Measurements from ENCODE around the gene MPHOSPH9.
A peak's percentile ranks its signal among the peaks of the same experiment; 100 is the strongest.
"Not testable (repeated sequence)": the region's sequence is repeated elsewhere in the genome, so short reads cannot be mapped to it uniquely, and the experiment has no call there.

MPHOSPH9 gene

DNA sequence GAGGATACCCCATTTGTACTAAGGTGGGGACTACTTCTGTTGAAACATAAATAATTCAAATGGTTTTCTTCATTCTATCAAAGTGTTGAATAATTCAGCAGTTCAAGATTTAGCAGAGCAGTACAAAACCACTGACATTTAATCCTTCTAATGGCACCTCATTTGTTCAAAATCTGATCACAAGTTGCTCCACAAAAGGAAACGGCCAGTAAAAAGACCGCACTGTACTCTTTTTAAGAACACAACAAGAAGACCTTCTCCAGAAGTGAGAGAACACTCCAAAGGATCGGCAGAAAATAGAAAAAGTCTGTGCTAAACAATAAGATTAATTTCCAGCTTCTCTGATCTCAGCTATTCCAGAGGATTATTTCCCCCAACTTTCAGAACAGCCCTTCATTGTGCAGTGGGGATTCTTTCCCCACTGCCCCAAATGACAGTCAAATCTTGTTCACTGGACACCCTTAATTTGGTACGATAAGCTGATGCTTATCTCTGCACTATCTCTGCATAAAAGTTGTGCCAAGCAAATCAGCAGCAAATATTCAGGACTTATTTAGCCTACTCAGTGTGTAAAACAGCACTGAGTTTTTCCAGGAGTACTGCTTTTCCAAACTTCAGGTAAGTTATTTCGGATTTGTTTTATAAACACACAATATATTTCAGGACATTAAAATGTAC is 5.2 kb downstream of the MPHOSPH9 start:
- no peak for DNase-seq

DNA sequence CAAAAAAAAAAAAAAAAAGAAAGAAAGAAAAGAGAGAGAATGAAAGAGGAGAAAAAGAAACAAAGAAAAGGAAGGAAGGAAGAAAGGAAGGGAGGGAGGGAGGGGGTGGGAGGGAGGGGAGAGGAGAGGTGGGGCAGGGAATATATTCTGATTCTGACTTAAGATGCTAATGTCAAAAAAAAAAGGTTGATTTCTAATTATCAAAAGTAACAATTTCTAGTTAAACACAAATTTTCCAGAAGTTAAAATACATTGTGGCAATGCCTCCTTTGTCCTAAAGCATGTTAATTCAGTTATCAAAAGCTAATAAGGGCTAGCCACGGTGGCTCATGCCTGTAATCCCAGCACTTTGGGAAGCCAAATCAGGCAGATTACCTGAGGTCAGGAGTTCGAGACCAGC is 7.5 kb downstream of the MPHOSPH9 start:
- DNase-seq: no peak

DNA sequence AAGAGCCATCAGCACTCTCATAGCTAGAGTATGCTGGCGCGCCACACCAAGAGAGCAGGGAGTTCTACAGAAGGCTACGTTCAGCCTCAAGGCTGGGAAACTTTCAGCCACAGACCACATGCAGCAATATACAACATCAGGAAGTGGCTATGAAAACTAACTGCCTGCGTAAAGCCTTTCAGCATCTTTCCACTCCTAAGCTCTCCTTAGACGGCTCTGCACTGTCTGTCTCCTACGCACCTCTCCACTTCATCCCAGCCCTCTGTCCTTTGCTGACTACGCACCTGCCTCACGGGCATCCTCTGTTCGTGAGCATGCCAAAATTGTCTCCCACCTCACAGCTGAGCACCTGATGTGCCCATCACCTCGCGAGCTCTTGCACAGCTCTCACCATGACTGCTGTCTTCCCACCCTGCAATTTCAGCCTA is 9.7 kb downstream of the MPHOSPH9 start:
- DNase-seq: peak; percentile 24

DNA sequence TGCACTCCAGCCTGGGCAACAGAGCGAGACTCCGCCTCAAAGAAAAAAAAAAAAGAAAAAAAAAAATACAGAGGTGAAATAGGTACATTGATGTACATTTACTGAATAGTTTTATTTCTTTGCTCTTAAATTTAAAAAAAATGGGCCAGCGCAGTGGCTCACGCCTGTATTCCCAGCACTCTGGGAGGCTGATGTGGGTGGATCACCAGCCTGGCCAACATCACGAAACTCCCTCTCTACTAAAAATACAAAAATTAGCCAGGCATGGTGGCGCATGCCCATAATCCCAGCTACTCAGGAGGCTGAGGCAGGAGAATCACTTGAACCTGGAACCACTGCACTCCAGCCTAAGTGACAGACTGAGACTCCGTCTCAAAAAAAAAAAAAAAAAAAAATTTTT is 25.1 kb downstream of the MPHOSPH9 start:
- DNase-seq: not testable (repeated sequence)

DNA sequence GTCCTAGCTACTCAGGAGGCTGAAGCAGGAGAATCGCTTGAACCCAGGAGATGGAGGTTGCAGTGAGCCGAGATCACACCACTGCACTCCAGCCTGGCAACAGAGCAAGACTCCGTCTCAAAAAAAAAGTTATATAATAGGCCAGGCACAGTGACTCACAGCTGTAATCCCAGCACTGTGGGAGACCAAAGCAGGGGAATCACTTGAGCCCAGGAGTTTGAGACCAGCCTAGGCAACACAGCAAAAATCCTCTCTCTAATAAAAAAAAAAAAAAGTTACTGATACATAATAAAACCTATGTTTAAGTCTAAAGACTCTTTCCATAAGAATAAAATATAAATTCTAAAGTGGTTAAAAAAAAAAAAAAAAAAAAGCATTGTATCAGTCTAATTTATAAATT is 26.1 kb downstream of the MPHOSPH9 start:
- DNase-seq: not testable (repeated sequence)

DNA sequence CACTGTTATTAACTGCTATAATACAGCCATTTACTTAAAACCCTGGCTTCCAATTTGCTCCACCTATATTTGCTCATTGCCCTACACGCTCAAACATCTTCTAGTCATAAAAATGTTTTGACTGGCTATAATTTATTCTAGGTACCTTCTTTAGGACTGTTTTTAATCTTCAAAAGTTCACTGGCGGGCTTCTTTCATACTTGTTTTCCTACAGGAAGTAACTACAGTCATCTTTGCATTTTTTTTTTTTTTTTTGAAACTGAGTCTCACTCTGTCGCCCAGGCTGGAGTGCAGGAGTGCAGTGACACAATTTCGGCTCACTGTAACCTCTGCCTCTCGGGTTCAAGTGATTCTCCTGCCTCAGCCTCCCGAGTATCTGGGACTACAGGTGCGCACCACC is 32.5 kb downstream of the MPHOSPH9 start:
- DNase-seq: no peak

DNA sequence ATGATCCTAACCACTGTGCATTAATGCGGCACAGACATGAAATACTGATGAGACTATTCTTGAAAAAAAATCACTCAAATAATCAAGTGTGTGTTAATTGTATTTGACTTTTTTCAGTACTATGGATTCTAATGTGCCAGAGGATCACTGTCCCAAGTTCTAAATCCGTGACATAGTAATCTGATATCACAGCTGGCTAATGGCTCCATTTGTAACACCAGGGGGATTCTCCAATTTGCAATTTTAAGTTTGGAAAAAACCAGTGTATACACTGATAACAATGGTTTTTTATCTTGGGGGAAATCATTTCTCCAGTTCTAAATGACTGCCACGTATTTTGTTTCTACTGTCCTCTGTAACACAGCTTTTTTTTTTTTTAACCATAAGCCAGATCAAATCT is 33.0 kb downstream of the MPHOSPH9 start:
- DNase-seq: no peak

DNA sequence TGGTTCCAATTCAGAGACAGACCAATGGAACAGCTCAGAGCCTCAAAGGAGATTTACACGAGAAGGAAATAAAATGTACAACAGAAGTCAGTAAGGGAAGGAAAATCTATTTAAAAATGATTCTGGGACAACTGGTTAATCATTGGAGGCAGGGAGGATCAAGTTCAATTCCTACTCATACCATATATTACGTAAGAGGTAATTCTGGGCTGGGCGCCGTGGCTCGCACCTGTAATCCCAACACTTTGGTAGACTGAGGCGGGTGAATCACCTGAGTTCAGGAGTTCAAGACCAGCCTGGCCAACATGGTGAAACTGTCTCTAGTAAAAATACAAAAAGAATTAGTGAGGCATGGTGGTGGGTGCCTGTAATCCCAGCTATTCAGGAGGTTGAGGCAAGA is 45.3 kb downstream of the MPHOSPH9 start:
- DNase-seq: no peak

DNA sequence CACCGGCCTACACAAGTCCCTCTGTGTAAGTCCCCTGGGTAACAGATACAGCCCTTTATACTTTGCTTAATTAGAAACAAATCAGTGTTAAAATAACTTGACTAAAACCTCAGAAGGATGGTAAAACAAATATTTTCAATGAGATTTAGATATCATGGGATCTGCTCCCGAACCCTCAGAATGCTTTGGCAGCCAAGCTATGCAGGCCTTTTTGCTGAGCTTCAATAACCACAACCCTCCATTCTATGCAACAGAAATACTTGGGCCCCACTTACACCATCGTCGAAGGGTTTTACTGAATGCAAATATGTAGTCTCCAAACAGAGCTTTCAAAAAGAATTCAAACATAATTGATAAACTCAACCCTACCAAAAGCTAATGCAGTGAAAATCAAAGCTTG is 52.8 kb downstream of the MPHOSPH9 start:
- no peak for DNase-seq

DNA sequence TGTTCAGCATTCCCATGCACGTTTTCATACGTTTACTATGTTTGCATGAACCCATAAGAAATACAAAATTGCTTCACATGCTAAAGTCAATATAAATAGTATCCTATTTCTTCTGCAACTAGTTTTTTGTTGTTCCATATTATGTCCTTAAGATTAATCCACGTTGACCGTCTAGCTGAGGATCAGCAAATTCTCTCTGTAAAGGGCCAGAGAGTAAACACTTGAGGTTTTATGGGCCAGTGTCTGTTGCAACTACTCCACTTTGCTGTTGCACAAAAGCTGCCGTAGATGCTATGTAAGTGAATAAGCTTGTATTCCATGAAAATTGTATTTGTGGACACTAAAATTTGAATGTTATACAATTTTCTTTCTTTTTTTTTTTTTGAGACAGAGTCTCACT is 61.0 kb downstream of the MPHOSPH9 start:
- no peak for DNase-seq

DNA sequence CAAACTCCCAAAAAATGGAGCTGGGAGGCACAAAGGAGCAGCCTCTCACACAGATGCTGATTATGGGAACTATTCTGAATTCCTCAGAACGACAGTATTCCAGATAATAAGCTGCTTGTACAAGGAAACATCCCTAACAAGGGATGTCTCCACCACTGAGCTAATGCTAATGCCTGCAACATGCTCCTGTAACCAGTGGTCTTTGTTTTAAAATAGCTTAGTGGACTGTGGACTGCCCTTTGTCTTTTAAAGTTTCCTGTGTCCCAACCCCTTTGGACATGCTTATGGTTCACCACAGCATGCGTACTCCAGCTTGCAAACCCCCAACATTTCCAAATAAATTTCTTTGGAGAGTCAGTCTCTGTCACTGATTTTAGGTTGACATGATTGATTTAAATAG is 65.6 kb downstream of the MPHOSPH9 start:
- no peak for DNase-seq

DNA sequence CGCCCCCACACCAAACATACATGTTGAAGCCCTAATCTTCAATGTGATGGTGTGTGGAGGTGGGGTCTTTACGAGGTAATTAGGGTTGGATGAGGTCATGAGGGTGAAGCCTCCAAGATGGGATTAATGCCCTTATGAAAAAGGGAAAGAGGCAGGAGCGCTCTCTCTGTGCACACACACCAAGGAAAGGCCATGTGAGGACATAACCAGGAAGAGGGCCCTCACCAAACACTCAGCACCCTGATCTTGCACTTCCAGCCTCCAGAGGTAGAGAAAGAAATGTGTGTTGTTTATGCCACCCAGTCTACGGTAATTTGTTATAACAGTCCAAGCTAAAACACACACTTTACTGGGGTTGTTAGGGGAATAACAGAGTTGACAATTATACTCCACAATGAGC is 67.4 kb downstream of the MPHOSPH9 start:
- DNase-seq: no peak

DNA sequence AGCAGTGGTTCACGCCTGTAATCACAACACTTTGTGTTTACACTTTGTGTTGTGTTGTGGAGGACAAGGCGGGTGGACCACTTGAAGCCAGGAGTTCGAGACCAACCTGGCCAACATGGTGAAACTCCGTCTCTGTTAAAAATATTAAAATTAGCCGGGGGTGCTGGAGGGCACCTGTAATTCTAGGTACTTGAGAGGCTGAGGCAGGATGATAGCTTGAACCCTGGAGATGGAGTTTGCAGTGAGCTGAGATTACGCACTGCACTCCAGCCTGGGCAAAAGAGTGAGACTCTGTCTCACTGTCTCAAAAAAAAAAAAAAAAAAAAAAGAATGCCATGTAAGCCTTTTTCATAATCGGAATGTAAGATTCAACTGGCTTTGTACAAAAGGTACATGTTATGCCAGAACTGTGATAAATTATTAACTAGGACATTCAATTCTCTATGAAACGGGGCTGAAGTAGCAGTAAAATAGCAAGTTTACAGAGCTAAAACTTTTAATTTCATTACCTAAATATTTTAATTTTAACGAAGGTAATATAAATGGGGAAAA is 68.2 kb downstream of the MPHOSPH9 start:
- no peak for DNase-seq

DNA sequence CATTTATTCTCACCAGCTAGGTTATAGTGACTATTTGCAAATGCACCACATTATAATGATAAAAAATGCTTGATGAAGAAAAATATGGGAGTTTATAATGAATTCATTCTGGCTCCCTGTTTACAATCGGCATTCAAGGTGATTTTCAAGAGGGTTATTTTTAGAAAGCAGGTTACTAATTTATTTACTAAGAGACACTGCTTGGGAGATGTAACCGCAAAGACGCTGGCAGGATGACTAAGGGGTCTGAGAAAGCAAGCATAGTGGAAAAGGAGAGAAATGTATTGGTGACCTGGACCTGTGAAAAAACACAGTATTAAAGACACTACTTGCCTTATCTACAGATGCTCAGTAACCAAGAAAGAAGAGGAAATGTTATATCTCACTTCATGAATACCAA is 68.7 kb downstream of the MPHOSPH9 start:
- DNase-seq: no peak

DNA sequence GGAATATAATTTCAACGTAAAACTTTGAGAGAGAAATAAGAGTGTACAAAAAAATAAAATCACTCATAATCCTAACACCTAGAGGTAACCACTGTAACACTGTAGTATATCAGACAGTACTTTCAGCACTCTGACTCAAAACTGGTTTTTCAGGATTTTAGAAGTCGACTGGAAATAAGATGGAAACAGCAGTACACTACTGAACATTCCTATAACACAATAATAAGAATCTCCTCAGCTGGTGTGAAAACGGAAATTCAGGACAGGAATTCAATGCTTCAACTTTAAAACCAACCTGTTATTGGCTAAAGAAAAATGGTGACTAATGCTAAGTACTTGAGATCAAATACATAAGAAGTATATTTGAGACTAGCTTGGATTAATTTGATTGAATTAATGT is 69.7 kb downstream of the MPHOSPH9 start:
- DNase-seq: no peak

DNA sequence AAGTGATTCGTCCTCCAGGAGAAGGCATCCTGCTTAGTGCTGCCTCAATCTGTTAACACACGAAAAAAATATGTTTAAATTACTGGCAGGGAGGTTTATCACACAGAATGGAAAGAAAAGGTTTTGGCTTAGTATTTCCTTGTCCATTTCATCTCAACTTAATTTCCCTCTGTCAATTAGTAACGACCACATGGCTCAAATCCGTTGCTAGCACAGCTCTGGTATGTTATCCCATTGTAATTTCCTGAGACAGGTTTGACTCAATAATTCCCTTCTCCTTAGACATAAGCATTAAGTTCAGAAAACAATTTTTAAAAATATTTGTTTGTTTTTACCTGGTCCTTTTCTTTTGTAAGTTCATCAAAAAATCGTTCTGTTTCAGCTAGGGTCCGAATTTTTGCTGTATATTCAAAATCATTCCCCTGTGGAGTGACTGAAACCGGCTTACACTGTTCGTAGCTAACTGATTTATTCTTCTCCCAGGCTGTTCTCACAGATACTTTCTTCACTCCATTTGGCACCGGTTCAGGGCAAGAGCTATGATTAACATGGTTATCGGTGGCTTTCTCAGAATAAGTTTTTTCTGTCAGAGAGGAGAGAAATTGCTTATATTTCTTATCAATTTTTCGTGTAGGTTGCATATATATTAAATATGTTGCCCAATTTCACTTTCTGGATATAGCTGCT is 72.0 kb downstream of the MPHOSPH9 start:
- no peak for DNase-seq

DNA sequence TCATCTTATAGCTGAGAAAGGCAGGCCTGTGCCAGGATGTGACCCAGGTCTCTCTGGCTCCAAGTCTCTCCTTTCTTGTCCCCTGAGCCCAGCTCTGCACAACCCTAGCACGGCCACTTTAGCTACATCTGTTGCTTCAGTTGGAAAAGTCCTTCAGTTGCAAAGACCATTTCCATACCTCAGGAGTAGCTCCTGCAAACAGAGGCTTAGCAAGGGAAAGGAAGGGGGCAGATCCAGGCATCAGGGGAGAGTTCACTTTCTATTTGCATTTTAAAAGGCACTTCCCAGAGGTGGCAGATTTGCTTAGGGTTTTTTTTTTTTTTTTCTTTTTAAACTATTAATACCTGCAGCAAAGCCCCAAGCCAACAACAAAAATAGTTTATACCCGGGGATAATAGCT is 79.0 kb downstream of the MPHOSPH9 start:
- no peak for DNase-seq

DNA sequence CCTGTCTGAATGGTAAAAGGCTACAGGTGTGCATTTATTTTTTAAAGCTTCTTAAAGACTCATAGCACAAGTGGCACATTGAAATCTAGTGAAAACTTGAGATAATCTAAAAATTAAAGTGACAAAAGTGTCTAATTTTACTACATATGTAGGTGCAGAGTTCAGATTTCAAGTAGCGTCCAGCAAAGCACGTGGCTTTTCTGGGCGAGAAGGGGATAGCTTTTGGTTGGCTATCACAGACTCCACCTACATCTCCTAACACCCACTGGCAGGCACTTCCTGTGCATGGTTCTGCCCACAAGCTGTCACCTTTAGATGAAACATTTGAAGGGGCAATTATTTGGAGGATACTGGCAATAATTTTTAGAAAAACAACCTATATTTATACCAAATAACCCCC is 80.1 kb downstream of the MPHOSPH9 start:
- no peak for DNase-seq

DNA sequence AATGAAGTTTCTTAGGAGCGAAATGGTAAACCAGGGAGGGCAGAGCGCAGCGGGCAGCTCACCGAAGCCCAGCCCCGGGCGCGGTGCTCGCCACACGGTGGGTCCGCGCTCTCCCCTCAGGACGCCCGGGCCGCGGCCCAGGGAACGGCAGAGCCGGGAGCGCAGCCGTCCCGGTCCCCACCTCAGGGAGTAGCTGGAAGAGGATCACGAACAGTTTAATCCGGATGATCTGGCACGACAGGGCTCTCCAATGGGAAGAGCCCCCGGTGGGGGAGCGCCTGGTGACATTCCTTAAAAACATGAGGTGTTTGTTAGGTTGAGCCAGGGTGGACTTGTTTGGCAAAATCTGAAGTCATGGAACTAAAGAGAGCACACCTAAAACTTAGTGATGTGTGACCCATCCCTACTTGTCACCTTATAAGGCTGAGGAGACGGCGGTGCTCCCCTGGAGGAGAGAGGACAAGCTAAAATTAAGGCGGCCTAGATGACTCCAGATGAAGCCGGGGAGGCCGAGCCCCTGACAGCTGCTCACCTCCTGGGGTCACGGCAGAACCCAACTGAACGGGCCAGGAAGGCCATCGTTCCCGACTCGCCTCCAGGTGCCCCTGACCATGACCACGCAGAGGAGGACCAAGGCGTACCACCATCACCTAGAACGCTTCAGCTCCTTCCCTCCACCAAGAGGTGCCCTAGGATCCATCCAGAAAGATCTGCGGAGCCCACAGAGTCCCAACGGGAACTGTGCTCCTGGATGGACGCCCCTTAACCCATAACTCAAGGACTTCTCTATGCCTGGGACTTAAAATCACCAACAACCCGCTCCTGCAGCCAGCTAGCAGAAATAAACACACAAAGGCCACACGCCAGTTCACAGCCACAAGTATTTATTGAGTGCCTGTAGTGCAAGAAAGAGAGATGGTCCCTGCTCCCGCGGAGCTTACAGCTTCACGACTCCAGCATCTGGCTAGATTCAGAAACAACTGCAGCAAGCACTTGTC is 81.2 kb downstream of the MPHOSPH9 start:
- DNase-seq: no peak

DNA sequence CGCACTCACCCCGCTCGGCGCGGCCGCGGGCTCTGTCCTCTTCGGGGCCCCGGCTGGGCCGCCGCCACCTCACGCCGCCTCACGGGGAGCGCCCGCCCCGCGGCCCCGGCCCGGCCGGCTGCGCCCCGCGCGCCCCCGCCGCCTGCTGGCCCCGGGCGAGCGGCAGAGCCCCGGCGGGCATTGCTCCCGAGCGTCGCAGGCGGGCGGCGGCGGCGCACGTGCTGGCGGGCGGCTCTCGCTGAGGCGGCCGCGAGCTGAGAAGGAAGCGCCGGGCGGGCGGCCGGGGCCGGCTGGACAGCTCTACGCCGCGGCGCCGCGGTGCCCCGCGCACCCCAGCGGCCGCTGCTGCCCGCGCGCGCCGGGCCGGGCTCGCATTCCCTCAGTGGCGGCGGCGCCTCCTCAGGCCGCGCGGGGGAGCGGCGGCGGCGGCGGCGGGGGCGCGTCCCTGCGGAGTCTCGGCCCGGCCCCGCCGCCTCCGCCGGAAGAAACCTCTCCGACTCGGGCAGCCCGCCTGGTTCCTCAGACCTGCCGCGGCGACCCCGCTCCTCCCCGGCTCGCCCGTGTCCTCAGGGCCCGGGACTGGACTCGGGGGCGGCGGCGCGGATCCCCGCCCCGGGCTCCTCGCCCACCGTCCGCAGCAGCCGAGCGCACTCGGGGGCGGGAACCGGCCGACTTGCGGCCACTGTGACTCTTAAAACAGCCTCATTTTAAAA is 82.0 kb downstream of the MPHOSPH9 start, which contains the start of gene PITPNM2:
Gene PITPNM2, minus strand, starts transcription at position 347 of the 713 bp plus-strand sequence. CDS start 116,500 bp downstream, outside the sequence.
- DNase-seq: peak; percentile 53

DNA sequence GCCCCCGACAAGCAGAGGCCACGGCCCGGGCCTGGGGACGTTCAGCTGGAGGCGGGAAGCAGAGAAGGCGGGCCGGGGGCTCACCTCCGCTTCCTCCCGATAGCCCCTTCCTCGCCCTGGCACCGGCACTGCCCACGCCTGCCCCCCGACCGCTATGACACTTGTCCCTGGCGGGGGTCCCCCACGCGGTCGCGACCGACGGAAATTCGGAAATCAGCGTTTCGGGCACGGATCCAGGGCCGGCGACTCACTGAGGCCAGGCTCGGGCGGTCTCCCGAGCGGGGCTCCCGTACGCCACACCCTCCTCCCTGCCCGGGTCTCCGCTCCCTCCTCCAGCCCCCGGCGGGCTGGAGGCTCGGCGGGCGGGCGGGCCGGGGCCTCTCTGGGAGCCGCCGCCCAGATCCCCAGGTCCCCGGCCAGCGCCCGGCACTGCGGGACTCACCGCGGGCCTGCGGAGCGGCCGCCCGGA is 82.6 kb downstream of the MPHOSPH9 start:
- peak; percentile 3 for DNase-seq

Data from T-helper 9 cell (primary cell).